Measurements from ENCODE around the gene MTHFSD. TPM values are rescaled to one million over a fixed set of nuclear protein-coding genes. Genes with fewer than 3 reads are reported as not detected.

MTHFSD gene
- total and polyA plus RNA-seq, 12 donors = 7.6 to 22.2 (median 17.6) TPM

DNA sequence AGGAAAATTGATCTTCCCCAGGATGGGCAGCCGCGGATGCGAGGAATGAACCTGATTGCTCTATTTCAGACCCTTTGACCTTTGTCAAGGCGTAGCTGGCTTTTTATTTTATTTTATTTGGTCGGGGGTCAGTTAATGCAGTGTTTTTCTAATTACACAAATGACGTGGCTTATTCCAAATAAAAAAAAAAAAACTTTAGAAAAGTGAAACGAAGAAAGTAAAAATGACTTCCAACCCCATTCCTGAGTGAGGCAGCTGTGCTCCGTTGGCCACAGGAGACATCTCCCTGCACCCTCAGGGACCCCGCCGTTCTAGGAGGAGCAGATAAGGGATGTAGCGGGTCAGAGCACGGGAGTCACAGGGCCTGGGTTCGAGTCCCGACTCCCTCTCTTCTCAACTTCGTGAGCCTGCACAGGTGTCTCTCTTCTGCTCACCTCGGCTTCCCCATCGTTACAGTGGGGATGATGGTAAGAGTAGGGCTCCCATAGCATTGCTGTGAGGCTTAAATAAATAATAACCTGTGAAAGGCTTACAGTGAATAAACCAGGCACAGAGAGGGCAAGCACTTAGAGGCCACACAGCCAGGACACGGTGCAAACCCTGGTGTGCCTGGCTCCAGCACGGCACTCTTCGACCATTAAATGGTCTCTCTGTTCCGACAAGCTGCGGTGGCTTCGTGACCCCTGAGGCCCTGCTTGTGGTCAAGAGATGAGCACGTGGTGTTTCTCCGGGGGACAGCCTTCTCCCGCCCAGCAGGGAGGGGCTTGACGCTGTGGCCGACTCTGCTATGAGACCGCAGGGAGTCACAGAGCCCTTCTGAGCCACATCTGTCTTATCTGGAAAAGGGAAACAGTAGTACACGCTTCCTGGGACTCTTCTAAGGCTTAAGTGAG lies 34.5 kb downstream of the MTHFSD start:
- DNase-seq = no peak

DNA sequence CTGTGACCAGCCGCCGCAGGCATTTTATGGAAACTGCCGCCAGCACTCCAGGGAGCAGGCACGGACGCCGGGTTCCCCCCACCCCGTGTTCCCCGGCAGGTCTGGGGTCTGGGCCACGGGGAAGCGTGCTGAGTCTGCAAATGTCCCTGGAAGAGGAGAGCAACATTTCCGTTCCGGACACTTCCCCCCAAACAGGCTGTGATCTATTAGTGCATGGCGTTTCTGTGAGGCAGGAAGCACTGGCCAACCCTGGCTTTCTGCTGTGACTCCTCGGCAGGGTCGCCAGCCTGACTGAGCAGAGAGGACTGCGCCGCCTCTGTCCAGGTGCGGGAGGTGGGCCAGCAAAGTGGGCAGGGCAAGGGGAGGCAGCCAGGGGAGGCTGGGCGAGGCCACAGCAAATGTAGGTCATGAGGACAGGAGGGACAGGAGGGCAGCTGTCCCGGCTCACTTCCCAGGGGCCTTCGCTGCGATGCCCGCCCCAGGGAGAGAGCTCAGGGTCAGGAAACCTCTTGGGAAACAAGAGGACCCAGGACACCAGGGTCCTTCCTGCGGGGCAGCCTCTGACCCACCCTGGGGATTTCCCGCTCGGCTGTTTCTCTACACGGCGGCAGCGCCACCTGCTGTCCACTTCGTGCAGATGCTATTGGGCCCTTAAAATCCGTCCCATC lies 35.3 kb downstream of the MTHFSD start:
- peak overlapping the region in 1 of 4 donors; percentile 3 for H3K4me3 ChIP-seq
- H3K36me3 ChIP-seq (replicated peaks in 1 of 2) = no peaks in the 10 kb centered on the region
- no peak overlapping the region for H3K27ac ChIP-seq
- peaks cover 67% of the 10 kb centered on the region for H3K27me3 ChIP-seq
- intact Hi-C loops (cut with DNase I) = loop anchor here (2.0 to 10.0 kb wide), 5 partner anchors 175 to 695 kb away; no protein-coding TSS in a partner anchor
- DNase-seq = peak in 5 of 7 donors; percentile 59 to 73 (median 62)
- H3K4me1 ChIP-seq (replicated peaks in 1 of 2) = peaks cover 0 to 8% of the 10 kb centered on the region in 2 donors
- TF ChIP-seq, protein P1, sequence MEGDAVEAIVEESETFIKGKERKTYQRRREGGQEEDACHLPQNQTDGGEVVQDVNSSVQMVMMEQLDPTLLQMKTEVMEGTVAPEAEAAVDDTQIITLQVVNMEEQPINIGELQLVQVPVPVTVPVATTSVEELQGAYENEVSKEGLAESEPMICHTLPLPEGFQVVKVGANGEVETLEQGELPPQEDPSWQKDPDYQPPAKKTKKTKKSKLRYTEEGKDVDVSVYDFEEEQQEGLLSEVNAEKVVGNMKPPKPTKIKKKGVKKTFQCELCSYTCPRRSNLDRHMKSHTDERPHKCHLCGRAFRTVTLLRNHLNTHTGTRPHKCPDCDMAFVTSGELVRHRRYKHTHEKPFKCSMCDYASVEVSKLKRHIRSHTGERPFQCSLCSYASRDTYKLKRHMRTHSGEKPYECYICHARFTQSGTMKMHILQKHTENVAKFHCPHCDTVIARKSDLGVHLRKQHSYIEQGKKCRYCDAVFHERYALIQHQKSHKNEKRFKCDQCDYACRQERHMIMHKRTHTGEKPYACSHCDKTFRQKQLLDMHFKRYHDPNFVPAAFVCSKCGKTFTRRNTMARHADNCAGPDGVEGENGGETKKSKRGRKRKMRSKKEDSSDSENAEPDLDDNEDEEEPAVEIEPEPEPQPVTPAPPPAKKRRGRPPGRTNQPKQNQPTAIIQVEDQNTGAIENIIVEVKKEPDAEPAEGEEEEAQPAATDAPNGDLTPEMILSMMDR (IDR thresholded peaks at IDR 0.05) = peak; percentile 75 to 93 (median 79)
- TF ChIP-seq POLR2A (IDR thresholded peaks at IDR 0.05) = no peak
- 1 to 19% (median 8%) methylated on average over 13 to 31 of the region's 31 CpGs for WGBS, 4 donors
- no peaks in the 10 kb centered on the region for H3K9me3 ChIP-seq (replicated peaks in 1 of 3)

More for the DNA sequence above, 34.5 kb downstream of the MTHFSD start:
- H3K36me3 ChIP-seq (replicated peaks in 1 of 2) = no peaks in the 10 kb centered on the region
- intact Hi-C loops (cut with DNase I) = loop anchor here in 1 of 2 donors (2.0 kb wide), 1 partner anchor 448 kb away; no protein-coding TSS in a partner anchor
- 33 to 41% (median 35%) methylated on average over 30 of the region's 30 CpGs for WGBS, 4 donors
- H3K27ac ChIP-seq = no peak overlapping the region
- H3K27me3 ChIP-seq = peaks cover 59% of the 10 kb centered on the region
- TF ChIP-seq POLR2A (IDR thresholded peaks at IDR 0.05) = no peak
- peak overlapping the region in 1 of 4 donors; percentile 3 for H3K4me3 ChIP-seq
- no peaks in the 10 kb centered on the region for H3K9me3 ChIP-seq (replicated peaks in 1 of 3)
- H3K4me1 ChIP-seq (replicated peaks in 1 of 2) = peaks cover 0 to 8% of the 10 kb centered on the region in 2 donors

DNA sequence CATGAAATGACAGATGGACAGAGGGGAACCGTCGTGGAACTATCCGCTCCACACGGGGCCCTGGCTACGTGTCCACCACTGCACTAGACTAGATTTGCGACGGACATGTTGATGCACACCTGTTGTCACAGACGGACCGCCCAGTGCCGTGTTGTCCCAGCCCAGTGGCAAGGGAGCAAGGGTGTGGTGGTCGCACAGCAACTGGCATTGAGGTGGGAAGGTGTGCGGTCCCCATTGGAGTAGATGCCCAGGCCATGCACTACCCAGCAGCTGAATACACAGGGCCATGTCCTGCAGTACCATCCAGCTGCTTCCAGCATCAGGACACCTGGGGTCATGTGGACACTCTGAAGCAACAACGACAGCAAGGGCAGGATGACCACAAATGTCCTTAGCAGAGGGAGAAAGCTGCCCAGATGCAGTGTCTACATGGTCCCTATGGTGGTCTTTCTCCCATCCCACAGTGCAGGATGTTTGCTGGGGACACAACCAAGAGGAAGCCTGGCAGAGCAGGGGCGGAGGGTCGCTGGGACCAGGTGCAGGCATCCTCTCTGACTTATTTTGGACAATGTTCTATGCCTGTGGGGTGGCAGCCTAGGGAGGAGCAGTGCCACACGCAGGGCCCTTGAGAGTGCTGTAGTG lies 35.9 kb downstream of the MTHFSD start:
- no peaks in the 10 kb centered on the region for H3K36me3 ChIP-seq (replicated peaks in 1 of 2)
- 80 to 83% (median 82%) methylated on average over 12 to 16 of the region's 16 CpGs for WGBS, 4 donors
- intact Hi-C loops (cut with DNase I) = loop anchor here (5.0 to 10.0 kb wide), 4 partner anchors 174 to 694 kb away; no protein-coding TSS in a partner anchor
- H3K27me3 ChIP-seq = peaks cover 74% of the 10 kb centered on the region
- H3K4me3 ChIP-seq = no peak overlapping the region
- H3K27ac ChIP-seq = no peak overlapping the region
- no peaks in the 10 kb centered on the region for H3K9me3 ChIP-seq (replicated peaks in 1 of 3)
- no peak for DNase-seq
- TF ChIP-seq POLR2A (IDR thresholded peaks at IDR 0.05) = no peak
- TF ChIP-seq, protein P1 (IDR thresholded peaks at IDR 0.05) = no peak
- peaks cover 0 to 8% of the 10 kb centered on the region in 2 donors for H3K4me1 ChIP-seq (replicated peaks in 1 of 2)

DNA sequence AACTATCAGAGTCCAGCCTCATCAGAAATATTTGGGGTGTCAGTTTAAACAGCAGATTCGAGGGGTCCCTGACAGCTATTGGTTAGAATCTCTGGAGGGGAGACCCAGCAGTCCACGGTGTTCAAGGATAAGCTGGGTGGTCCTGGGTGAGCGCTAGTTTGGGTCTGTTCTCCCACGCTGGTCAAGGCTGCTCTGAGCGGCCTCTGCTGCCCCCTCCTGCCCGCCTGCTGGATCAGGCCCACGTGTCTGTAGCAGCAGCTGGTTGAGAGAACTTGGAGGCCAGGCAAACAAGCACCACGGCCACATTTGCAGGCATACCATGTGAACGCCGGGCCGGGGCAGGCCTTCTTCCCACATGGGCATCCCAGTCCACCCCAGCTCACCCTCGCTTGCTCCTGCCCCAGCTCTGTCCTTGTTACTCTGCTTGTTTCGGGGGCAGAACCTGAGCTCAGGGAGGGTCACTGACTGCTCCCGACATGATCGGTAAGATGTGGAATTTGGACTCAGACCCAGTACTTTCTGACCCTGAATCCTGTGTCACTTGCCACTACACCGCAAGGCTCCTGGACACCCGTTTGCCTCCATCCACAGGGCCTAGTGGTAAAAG lies 37.3 kb downstream of the MTHFSD start:
- 22 to 36% (median 24%) methylated on average over 6 to 17 of the region's 17 CpGs for WGBS, 4 donors
- H3K27ac ChIP-seq = no peak overlapping the region
- H3K4me1 ChIP-seq (replicated peaks in 1 of 2) = peaks cover 0 to 8% of the 10 kb centered on the region in 2 donors
- no peaks in the 10 kb centered on the region for H3K36me3 ChIP-seq (replicated peaks in 1 of 2)
- no peaks in the 10 kb centered on the region for H3K9me3 ChIP-seq (replicated peaks in 1 of 3)
- TF ChIP-seq, protein P1 (IDR thresholded peaks at IDR 0.05) = peak in 5 of 6 experiments; percentile 48 to 63 (median 57)
- TF ChIP-seq POLR2A (IDR thresholded peaks at IDR 0.05) = no peak
- H3K4me3 ChIP-seq = no peak overlapping the region
- intact Hi-C loops (cut with DNase I) = loop anchor here (5.0 to 10.0 kb wide), 4 partner anchors 173 to 693 kb away; no protein-coding TSS in a partner anchor
- DNase-seq = peak; percentile 31 to 69 (median 49)
- peaks cover 81% of the 10 kb centered on the region for H3K27me3 ChIP-seq
